ENCODE data around the gene CCDC74B.
"Not testable (repeated sequence)": the region's sequence is repeated elsewhere in the genome, so short reads cannot be mapped to it uniquely, and the experiment has no call there.

GRCh38 chr2:130182826-130183511 lies 38.1 kb upstream of the CCDC74B start:
- TF ChIP-seq POLR2AphosphoS5 (IDR thresholded peaks at IDR 0.05; ENCODE audit: borderline replicate concordance, low read depth, low read length); EZH2 (IDR thresholded peaks at IDR 0.05): not testable (repeated sequence)
